Osteoblast (primary cell): Measurements from ENCODE around the gene CTNNAL1. TPM values are rescaled to one million over a fixed set of nuclear protein-coding genes. Genes with fewer than 3 reads are reported as not detected.
"Not testable (repeated sequence)": the region's sequence is repeated elsewhere in the genome, so short reads cannot be mapped to it uniquely, and the experiment has no call there.

Experiments
- DNase-seq: peaks from one replicate; pipeline ENCODE4 v3.0.0; 2011; ENCODE audit warnings: low spot score, mixed read lengths; ENCODE audit not compliant: insufficient read length; ENCODE audit errors: missing footprints
- H2AFZ ChIP-seq: 2 replicates; pipeline ENCODE4 v1.6.0; 2011; ENCODE audit warnings: mild to moderate bottlenecking, low read length
- H3K27ac ChIP-seq: 2 replicates; pipeline ENCODE4 v1.5.1; 2011; ENCODE audit warnings: mild to moderate bottlenecking, low read depth, low read length, moderate library complexity
- H3K27me3 ChIP-seq: 2 replicates; pipeline ENCODE4 v1.6.0; 2012; ENCODE audit warnings: mild to moderate bottlenecking, control low read depth, inconsistent platforms, low read length, moderate library complexity; ENCODE audit not compliant: insufficient read depth
- H3K36me3 ChIP-seq: 2 replicates; pipeline ENCODE4 v1.5.1; 2011; ENCODE audit warnings: mild to moderate bottlenecking, low read length, control low read depth, moderate library complexity; ENCODE audit not compliant: insufficient read depth
- H3K4me1 ChIP-seq: 2 replicates; pipeline ENCODE4 v1.5.1; 2011; ENCODE audit warnings: mild to moderate bottlenecking, low read length, control low read depth, moderate library complexity; ENCODE audit not compliant: insufficient read depth
- H3K4me2 ChIP-seq: 2 replicates; pipeline ENCODE4 v1.6.0; 2011; ENCODE audit warnings: mild to moderate bottlenecking, low read length; ENCODE audit not compliant: insufficient read depth
- H3K4me3 ChIP-seq: fragments of 200-600 bp; sonication (generic); 3 replicates; pipeline ENCODE4 v1.5.1; 2012; ENCODE audit warnings: mild to moderate bottlenecking, low read length, inconsistent platforms; ENCODE audit not compliant: insufficient read depth
- H3K79me2 ChIP-seq: 2 replicates; pipeline ENCODE4 v1.6.0; 2012; ENCODE audit warnings: mild to moderate bottlenecking, low read length, control low read depth, inconsistent platforms; ENCODE audit not compliant: insufficient read depth
- H3K9me3 ChIP-seq: 2 replicates; pipeline ENCODE4 v1.5.1; 2011; ENCODE audit warnings: low read depth, low read length, control low read depth
- H4K20me1 ChIP-seq: 2 replicates; pipeline ENCODE4 v1.6.0; 2012; ENCODE audit warnings: mild to moderate bottlenecking, low read length, control low read depth; ENCODE audit not compliant: insufficient read depth
- CTCF ChIP-seq: IDR thresholded peaks from 2 replicates; pipeline ENCODE4 v1.5.1; 2011; ENCODE audit warnings: mild to moderate bottlenecking, low read depth, low read length, moderate library complexity; ENCODE audit errors: extremely low read depth
- total RNA-seq: library from RNA; depleted of rRNA; stranded (reverse); fragments of >200 nt; gene quantifications from 2 replicates; pipeline ENCODE4 v1.2.3, GENCODE V29; 2012

The CTNNAL1 gene
- total RNA-seq, 1 donor = 118 TPM

- peaks cover 51% of the 10 kb centered on the region for H3K36me3 ChIP-seq
- H3K27ac ChIP-seq = no peak overlapping the region
- DNase-seq = no peak
- H3K9me3 ChIP-seq = no peaks in the 10 kb centered on the region
- H4K20me1 ChIP-seq = no peaks in the 10 kb centered on the region
- H3K4me2 ChIP-seq = no peak overlapping the region
- peaks cover 2% of the 10 kb centered on the region for H3K4me1 ChIP-seq
- H3K27me3 ChIP-seq = no peaks in the 10 kb centered on the region
- H3K4me3 ChIP-seq = no peak overlapping the region
- no peaks in the 10 kb centered on the region for H3K79me2 ChIP-seq
- H2AFZ ChIP-seq = no peak overlapping the region
- TF ChIP-seq CTCF = no peak
Measured at GRCh38 chr9:108973895-108974294, 39.4 kb downstream of the CTNNAL1 start.

GRCh38 chr9:108972626-108973209 lies 40.6 kb downstream of the CTNNAL1 start:
- no peak for TF ChIP-seq CTCF
- Histone ChIP-seq H3K9me3 (no peaks in the 10 kb centered on the region), H3K4me3 (no peak overlapping the region), H3K27ac (no peak overlapping the region), H2AFZ (no peak overlapping the region), H3K4me2 (no peak overlapping the region), H4K20me1 (no peaks in the 10 kb centered on the region), H3K4me1 (peaks cover 2% of the 10 kb centered on the region), H3K36me3 (peaks cover 52% of the 10 kb centered on the region), H3K79me2 (no peaks in the 10 kb centered on the region), H3K27me3 (no peaks in the 10 kb centered on the region)
- no peak for DNase-seq

- H3K4me1 ChIP-seq = peaks cover 2% of the 10 kb centered on the region
Measured at GRCh38 chr9:108972186-108972585, 41.1 kb downstream of the CTNNAL1 start.

GRCh38 chr9:108971392-108971791 lies 41.9 kb downstream of the CTNNAL1 start:
- not testable (repeated sequence) for H3K27ac ChIP-seq, H3K9me3 ChIP-seq, H2AFZ ChIP-seq, H4K20me1 ChIP-seq, H3K4me2 ChIP-seq, H3K4me1 ChIP-seq, DNase-seq, H3K27me3 ChIP-seq, H3K4me3 ChIP-seq, H3K79me2 ChIP-seq
- peaks cover 55% of the 10 kb centered on the region for H3K36me3 ChIP-seq

More at GRCh38 chr9:108972186-108972585, 41.1 kb downstream of the CTNNAL1 start:
- DNase-seq = no peak
- H3K27ac ChIP-seq = no peak overlapping the region
- H3K79me2 ChIP-seq = no peaks in the 10 kb centered on the region
- H3K4me3 ChIP-seq = no peak overlapping the region
- no peaks in the 10 kb centered on the region for H3K9me3 ChIP-seq
- H3K4me2 ChIP-seq = no peak overlapping the region
- no peak for TF ChIP-seq CTCF
- H4K20me1 ChIP-seq = no peaks in the 10 kb centered on the region
- H3K36me3 ChIP-seq = peaks cover 56% of the 10 kb centered on the region
- H2AFZ ChIP-seq = no peak overlapping the region
- H3K27me3 ChIP-seq = no peaks in the 10 kb centered on the region
